CD4-positive, alpha-beta T cell treated with Interleukin-17A for 1 hour (primary cell): ENCODE data around the gene FTO.

Experiments used
- DNase-seq: peaks from one replicate; pipeline ENCODE4 v3.0.0-alpha.2; 2020

Gene FTO

DNA sequence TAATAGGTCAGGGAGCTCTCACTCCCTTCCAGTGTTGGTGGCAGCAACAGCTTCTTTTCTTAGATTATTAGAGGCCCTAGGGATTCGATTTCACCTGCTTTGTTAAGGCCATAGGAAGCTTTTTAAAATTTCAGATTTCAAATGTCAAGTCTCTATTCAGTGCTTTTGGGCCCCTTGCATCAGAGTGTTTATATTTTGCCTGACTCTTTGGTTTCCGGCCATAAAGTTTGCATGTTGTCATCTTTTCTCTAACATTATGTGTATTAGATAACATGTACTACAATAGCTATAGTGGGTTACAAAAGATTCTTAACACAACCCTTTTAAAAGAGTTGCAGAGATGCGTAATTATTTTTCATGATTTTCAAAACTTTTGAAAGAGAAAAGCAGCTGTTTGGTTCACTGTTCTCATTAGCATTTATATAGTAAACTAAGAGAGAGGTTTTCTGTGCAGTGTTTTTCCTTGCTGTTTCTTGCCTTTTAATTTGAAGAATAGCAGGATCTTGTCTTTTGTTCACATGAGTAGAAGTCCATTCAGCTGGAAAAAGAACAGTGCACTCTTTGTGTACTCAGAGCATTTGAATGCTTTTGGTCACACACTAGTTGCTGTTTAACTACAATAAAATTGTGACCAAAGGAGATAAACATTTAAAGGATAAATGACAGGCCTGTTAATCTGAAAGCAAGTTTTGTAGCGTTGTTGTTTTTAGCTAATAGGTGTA lies 52.5 kb downstream of the FTO start:
- DNase-seq = no peak

DNA sequence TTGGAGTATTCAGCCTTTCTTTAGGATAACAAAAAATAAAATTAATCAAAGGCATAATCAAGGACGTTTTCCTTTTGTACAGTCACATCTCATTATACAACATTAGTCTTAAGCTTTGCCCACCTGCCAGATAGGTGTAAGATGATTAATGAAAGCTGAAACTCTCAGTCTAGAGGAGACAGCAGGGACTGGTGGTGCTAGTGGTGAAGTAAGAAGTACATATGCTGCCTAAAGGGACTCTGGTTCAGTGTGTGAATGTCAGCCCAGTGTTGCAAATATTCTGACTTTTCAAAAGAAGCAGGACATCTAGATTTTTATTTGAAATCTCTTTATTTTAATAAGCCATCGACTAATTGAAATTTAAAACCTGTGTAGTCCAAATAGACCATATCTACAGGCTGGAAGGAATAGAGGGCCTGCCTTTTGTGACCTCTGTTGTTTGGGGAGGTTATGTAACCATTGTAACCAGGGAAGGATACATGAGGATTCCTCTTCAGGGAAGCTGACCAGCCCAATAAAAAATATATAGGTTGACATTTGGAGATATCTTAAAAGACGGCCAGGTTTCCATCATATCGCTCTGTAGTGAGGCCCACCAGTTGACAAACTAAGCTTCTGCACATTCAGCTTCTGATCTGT lies 54.1 kb downstream of the FTO start:
- no peak for DNase-seq

DNA sequence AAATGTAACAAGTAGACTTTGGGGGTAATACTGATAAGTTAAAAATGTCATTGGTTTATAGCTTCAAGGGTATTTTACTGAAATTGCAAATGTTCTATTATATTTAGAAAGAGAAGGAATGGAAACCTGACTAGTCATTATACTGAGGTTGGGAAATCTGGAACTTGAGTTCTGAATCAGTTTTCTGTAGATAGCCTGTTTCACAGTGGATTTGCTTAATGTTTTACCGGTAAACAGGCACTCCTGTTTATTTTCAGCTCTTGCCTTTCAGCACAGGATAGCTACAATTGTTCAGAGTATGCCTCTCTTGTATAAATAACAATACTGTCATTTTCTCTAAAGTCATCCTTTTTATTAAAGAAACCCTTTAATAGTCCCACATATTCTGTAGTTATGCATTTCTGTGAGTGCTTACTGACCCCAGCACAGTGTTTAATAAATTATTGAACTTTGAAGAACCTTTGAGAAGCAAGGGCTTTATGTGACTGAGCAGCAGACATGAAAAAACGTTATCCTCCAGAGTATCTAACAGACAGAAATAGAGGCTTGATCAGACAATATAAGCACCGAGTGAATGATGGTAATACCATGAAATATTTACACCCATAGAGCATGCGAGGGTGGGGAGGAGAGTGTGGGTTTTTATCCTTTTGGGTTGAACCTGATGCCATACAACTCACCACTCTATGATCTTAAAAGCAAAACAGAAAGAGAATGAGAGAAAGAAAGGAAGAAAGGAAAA lies 58.2 kb downstream of the FTO start:
- no peak for DNase-seq

DNA sequence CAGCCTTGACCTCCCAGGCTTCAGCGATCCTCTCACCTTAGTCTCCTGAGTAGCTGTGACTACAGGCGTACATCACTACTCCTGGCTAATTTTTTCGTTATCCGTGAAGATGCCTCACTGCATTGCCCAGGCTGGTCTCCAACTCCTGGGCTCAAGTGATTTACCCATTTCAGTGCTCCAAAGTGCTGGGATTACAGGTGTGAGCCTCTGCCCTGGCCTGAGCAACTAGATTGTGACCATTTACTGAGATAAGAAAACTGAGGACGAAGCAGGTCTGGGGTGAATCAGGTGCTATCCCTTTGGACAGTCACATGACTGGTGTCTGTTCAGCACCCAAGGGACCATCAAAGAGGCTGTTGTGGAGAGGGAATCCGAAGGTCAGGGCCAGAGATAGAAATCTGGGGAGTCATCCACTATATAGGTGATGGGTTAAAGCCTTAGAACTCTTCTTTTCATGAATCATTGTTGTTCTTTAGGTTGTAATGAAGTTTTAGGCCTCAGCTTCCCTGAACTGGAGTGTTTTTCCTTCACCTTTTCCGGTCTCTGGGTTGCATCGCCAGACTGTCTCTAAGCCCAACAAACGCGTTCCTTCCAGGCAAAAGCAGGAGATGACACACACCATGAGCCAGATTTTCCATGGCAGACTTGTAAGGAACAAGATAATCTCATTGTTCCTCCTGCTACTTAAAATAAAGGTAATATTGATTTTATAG lies 62.5 kb downstream of the FTO start:
- no peak for DNase-seq

DNA sequence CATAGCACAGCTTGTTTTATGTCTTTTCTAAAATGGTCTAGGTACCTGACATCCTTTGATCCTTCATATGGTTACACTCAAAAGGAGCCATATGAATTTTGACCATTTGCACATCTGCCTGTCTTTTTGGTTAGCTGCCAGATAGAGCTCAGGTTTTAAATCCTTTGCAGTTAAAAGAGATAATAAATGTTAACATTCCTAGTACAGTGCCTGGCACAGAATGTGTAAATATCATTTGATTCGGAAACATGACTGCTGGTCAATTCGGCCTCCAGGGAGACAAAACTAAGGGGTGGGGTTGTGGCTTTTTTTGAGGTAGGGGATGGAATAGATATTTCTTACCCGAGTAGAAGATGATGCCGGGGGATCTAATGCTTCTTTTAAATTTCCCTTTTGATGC lies 64.2 kb downstream of the FTO start:
- DNase-seq = no peak

DNA sequence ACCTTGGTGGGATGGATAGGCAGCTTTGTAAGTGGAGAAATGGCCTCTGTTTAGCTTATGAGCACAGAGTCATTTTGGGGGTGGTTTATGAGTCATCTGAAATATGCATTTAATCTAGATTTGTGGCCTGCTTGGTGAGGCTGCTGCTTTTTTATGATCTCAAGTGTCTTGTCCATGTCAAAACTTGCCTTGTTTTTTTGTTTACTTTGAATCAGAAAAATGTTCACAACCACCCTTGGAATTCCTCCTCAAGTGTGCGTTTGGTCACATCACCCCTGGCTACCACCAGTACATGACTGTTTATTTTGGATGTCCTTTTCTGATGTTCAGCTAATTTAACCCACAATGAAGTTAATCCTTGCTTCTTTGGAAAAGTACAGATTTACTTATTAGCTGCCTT lies 64.6 kb downstream of the FTO start:
- DNase-seq = no peak

DNA sequence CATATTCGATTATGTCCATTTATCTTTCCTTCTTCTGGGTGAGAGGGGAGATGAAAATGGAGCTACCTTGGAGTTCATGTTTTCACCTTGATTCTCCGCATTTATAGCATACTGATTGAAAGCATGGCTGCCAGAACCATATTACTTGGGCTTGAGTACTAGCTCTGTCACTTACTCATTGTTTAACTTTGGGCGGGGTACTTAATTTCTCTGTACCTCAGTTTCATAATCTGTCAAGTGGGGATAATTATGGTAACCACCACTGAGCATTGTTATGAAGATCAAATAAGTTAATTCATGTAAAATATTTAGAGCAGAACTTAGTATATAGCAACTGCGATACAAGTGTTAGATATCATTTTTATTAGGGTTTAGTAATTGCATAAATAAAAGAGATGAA lies 65.2 kb downstream of the FTO start:
- DNase-seq = no peak

DNA sequence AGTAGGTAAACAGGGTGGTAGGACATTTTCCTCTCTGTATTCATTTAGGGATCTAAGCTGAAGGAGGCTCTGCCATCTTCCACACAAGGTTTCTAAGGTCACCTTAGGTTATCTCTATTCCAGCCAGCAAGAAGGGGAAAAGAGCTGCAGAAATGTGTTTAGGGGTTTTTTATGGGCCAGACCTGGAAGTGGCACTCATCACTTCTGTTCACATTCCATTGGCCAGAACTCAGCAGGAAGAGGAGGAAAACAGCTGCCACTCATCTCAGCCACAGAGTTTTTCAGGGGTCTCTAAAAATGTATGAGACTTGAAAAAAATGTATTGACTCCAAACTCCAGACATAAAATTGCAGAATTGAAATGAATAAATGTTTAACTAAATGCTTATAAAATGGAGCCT lies 65.8 kb downstream of the FTO start:
- no peak for DNase-seq

DNA sequence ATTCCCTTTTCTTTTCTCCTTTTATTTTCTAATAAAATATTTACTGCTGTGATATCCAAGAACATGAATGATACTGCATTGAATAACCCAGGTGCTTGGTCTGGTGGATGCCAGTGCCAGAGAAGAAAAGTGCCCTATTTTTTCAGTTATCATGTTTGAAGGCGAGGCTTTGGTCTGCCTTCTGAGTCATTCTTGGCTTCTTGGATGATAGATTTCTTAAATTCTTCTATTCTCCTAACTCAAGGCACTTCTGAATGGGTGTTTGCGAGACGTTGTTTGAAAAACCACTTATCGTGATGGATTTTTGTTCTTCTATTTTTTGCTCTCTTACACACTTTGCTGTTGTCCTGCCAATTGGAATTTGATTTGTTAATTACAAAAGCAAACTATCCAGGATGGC lies 66.7 kb downstream of the FTO start:
- DNase-seq = no peak

DNA sequence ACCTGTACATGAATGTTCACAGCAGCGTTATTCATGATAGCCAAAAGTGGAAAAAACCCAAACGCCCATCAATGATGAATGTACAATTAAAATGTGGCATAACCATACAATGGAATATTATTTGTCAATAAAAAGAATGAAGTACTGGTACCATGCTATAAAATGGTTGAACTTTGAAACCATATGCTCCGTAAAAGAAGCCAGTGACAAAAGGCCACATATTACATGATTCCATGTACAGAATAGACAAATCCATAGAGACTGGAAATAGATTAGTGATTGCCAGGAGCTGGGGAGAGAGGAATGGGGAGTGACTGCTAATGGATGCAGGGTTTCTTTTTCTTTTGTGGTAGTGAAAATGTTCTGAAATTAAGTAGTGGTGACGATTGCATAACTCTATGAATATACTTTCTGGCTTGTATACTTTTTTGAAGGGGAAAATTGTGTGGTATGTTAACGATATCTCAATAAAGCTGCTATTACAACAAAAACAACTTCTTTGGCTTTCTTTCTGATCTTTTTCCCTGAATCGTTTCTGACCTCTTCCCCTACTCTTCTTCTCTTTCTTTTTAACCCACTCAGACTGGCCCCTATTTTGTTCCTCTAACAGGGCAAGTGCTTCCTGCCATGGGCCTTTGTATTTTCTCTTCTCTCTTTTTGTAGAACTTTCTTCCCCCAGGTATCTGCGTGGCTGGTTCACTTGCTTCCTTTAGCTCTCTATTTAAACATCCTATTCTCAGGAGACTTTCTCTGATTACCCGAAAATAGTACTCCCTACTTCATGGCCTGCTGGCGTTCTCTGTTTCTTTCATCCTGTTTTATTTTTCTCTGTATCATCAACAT lies 67.9 kb downstream of the FTO start:
- DNase-seq = no peak

DNA sequence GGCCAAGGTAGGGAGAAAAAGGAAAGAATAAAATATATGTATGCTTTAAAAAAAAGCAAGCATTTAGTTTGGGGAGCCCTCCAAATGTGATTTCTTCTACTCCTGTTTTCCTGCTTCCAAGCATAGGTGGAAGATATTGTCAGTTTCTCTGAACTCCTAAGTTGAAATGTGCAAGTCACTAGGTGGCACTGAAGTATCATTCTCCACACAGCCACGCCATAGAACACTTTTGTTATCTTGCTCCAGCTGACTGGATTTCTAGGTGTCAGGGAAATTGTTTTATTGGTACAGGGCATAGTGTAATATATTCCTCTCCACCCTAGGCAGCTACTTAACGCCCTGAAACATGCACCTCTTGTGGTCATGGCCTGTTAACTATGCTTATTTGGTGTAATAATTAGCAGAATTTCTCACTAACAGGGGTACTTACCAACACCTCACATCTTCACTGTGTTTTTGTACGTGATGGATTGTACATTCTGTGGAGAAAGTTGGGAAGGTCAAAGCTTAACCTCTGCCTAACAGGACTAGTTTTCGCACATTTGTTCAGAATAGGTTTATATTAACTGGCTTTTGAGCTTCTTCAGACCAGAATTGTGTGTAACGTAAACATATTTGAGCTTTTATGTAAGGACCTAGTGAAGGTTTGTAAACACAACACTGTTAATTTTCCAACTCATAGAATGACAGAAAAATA lies 69.3 kb downstream of the FTO start:
- DNase-seq = peak; percentile 13

DNA sequence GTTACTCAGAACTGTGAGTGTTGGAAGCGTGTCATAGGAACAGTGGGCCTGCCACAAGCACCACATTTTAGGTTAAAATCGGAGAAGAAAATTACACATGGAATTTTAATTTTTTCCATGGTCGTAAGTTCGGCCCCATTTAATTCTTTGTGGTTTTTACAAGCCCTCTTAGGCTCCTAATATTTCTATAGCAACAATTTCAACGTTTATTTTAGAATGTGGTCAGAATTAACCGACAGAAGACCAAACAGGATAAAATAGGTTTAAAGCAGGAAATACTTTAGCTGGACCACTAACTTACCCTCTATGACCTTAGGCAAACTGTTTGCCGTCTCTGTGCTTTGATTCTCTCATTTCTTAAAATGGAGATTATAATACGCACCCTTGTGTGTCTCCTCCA lies 69.9 kb downstream of the FTO start:
- no peak for DNase-seq

DNA sequence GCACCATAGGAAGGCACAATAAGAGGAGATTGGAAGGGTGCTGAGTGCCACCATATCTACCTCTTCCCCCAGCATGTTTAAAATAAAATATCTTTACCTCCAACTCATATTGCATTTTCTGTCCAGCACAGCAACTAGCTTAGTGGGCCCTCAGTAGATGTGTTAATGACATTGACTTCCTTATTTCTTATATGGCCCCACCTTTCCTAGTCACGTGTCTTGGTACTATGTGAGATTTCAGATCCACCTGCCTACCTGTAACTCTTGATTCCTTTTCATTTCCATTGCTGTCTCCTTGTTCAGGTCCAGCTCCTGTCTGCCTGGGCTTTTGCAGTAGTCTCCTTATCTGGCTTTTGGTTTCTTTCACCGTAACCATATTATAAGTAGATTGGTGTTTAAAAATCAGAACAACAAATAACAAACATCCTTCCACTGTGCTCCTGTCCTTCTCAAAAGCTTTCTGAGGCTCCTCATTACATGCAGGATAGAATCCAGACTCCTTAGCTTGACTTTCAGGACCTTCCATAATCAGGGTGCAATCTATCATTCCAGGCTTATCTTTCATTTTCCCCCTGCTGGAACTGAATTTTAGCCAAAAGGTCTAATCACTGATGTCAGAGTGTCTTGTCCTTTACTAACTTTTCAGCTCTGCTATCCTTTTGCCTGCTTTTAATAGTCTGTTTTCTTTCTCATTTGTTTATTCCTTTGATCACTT lies 71.3 kb downstream of the FTO start:
- DNase-seq = no peak

DNA sequence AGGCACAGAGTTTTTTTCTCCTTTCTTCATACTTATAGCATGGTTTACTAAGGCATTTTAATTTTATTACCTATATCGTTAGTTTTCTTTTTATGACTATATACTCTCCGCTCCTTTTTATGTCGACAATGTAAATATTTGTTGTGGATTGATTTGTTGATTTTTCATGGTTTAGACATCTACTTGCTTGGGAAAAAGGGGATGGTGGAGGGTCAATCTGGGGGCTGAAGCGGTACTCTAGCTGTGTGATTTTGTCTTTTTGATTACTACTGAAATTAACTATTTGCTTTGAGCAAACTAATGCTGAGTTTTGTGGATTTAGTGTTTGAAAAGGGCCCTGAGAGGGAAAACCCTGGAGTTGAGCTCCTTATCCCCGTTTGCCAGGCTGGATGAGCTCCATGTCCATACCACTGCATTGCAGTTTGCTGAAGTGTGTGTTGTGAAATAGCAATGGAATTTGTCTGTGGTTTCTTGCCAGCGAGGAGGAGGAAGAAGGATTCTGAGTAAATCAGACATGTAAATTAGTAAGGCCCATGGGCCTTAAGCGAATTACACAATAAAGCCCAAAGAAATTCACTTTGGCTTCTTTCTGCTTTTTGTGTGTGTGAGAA lies 72.0 kb downstream of the FTO start:
- no peak for DNase-seq

DNA sequence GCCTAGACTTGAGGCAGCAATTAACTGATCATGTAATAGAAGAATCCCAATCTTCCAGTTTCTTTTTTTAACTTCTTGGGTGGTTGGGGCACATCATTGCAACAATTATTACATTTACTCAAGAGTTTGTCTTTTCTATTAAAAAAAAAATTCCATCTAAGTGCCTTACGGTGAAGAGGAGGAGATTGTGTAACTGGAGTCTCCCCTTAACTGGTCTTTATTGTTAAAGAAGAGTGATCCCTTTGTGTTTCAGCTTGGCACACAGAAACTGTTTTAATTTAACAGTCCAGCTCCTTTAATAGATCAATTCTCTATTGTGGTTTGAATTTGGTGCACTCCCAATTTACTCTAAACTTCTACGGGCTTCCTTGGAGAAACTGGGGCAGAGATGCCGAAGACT lies 75.2 kb downstream of the FTO start:
- no peak for DNase-seq

DNA sequence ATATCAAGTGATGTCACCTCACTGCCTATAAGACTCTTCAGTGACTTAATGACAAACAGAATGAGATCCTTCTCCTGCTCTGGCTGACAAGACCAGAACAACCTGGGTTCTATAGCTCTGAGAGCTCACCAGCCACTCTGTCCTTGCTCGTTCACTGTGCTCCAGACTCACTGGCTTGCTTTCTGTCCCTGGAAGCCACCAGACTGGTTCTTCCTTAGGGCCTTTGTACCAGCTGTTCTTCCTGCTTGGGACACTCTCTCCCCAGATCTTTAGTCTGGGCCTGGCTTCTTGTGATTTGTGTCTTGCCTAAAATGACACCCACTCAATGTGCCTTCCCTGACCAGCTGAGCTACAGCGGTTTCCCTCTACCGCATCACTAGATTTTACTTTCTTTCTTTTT lies 76.1 kb downstream of the FTO start:
- no peak for DNase-seq

DNA sequence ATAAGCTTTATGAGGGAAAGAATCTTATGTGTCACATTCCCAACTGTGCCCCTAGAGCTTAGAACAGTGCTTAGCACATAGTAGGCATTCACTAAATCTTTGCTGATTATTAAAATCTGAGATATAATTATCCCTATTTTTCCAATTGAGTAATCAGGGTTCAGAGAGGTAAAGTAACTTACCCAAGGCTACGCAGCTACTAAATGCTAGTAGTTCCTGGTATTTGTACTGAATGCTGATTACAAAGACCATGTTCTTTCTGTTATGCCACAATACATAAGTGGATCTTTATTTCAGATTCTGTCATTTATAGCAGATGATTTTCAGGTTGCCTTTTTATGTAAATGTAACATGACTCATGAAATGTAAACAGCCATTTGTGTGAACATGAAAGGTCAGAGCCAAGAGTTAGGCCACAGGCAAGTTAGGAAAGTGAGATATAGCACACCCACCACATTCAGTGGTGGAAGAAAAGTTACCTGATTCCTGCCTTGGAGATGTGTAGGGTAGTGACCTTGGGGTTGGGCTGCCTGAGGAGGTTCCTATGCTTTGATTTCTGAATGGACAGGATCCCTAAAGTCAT lies 77.2 kb downstream of the FTO start:
- DNase-seq = no peak

DNA sequence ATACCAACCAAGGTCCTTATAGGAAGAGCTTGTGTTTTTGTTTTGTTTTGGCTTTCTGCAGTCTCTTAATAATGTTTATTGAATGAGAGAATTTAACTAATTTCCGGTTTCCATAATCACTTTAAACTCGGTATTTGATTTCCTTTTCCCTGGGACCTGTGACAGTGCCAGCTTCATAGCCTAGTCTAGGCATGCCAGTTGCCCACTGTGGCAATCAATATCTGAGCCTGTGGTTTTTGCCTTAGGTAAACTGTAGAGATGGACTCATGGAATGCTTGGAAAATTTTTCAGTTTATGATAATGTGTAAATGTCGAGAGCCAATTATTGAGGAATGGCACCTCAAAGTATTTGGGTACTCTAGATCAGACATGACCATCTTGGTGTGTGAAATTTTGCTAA lies 78.2 kb downstream of the FTO start:
- no peak for DNase-seq

DNA sequence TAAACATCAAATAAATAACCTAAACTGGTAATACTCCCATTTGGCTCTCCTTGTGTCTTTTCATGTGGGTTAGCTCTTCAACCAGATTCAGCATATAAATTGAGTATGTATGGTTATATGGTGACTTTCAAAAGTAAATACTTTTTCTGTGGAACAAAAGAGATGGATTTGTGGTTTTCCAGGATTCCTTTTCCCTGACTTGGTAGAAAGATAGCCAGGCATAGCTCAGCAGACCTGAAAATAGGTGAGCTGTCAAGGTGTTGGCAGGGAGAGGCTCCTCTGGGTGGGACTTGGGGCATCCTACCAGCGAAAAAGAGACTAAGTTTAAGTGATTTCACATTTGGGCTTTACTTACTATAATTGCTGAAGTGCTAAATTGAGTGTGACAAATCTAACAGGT lies 80.3 kb downstream of the FTO start:
- DNase-seq = no peak

DNA sequence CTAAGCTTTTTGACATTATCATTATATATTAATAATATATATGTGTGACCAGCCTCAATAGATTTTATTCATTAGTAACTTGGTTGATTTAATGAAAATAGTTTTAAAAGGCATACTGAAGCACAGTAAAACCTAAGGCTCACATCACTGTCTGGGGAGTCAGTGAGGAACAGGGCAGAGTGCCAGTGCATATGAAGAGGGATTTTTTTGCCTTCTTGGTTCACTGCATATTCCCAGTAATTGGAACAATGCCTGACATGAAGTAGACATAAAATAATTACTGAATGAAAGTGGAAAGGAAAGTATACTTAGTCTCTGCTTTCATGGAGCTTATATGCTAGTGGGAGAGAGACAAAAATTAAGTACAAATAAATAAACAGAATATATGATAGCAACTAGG lies 81.1 kb downstream of the FTO start:
- no peak for DNase-seq

DNA sequence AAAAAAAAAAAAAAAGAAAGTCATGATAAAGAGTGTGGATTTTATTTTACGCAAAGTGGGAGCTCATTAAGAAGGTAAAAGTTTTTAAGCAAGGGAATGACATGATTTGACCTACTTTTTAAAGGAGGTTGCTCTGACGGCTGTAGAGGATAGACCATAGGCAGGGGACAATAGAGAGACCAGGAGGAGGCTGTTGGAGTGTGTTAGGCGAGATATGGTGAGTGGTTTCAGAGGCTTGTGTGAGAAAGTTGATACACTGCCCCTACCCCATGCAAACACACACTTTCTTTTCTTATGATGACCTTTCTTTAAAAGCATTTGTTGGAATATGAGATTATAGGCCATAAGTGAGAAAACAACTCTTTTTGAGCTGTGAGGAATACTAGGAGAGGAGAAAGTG lies 82.0 kb downstream of the FTO start:
- no peak for DNase-seq
